Activated T-cell treated with anti-CD3 and anti-CD28 coated beads, Interleukin-2, amount 50 U/mL, for 24 hours (primary cell): ENCODE data around the gene UBR1.
"Not testable (repeated sequence)": the region's sequence is repeated elsewhere in the genome, so short reads cannot be mapped to it uniquely, and the experiment has no call there.

Source experiments
- DNase-seq: peaks from one replicate; pipeline ENCODE4 v3.0.0-alpha.2; 2020
- H3K27ac Mint-ChIP-seq: 2 replicates; pipeline ENCODE4 v1.8.0; 2020; ENCODE audit warnings: mild to moderate bottlenecking, mixed read lengths
- H3K27me3 Mint-ChIP-seq: 2 replicates; pipeline ENCODE4 v1.8.0; 2020; ENCODE audit warnings: mixed read lengths
- H3K36me3 Mint-ChIP-seq: 2 replicates; pipeline ENCODE4 v1.8.0; 2020; ENCODE audit warnings: low read depth, mixed read lengths
- H3K4me1 Mint-ChIP-seq: 2 replicates; pipeline ENCODE4 v1.8.0; 2020; ENCODE audit warnings: low read depth, mixed read lengths
- H3K4me3 Mint-ChIP-seq: 2 replicates; pipeline ENCODE4 v1.8.0; 2020; ENCODE audit warnings: mild to moderate bottlenecking, moderate library complexity, mixed read lengths
- H3K9me3 Mint-ChIP-seq: 2 replicates; pipeline ENCODE4 v1.8.0; 2020; ENCODE audit warnings: mixed read lengths

UBR1 gene

DNA sequence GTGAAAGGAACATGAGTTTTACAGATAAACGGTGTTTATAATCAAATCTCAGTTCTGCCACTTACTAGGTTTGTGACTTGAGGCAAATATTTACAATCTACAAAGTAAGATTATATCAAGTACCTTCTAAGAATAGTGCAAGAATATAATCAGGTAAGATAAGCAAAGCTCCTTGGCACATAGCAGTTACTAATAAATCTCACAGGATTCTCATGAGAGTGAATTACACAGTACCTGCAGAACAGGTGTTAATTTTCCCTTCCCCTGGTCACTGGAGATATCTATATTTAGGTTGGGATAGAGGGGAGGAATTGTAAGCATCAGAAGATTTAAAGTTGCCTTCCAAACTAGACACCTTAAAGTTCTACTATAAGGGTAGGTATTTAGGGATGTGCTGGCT is 53.0 kb downstream of the UBR1 start:
- peaks cover 93% of the 10 kb centered on the region for H3K36me3 Mint-ChIP-seq
- no peak for DNase-seq
- H3K9me3 Mint-ChIP-seq: no peaks in the 10 kb centered on the region
- H3K4me1 Mint-ChIP-seq: peaks cover 2% of the 10 kb centered on the region
- H3K27ac Mint-ChIP-seq: no peak overlapping the region
- H3K27me3 Mint-ChIP-seq: no peaks in the 10 kb centered on the region
- H3K4me3 Mint-ChIP-seq: no peak overlapping the region

DNA sequence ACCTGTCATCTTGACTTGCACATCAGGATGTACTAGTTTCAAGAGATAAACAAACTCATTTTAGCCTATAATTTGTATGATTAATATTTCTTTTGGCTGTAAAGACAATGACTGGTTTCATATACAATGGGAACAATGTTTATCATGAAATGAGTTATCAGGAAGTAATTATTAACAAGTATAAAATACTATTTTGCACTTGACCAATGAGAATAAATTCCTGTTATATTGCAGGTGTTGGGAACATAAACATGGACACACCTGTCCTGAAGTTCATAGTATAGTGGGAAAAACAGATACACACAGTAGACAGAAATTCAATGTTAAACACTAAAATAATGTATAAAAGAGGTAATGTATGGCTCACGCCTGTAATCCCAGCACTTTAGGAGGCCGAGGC is 56.9 kb downstream of the UBR1 start:
- Mint-ChIP-seq H3K27ac (no peak overlapping the region), H3K4me1 (peaks cover 2% of the 10 kb centered on the region), H3K36me3 (peaks cover 91% of the 10 kb centered on the region), H3K9me3 (no peaks in the 10 kb centered on the region), H3K27me3 (no peaks in the 10 kb centered on the region), H3K4me3 (no peak overlapping the region)
- no peak for DNase-seq

DNA sequence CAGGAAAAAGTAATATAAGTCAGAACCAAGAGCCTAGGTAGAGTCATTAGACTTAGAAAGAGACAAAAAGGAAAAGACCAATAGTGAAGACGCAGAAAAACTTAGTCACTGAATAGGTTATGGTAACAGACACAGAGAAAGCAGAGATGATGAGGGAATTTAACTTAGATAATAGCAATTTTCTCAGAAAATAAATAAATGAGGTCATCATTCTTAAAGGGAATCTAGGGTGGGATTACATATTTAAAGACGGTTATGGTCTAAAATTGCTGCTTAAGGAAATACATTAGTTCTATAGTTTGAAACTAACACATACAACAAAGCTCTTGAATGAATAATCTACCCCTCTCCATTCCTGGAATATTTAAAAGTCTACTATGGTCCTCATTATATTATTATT is 59.4 kb downstream of the UBR1 start:
- no peak for DNase-seq
- Mint-ChIP-seq H3K4me1 (peaks cover 2% of the 10 kb centered on the region), H3K9me3 (peaks cover 3% of the 10 kb centered on the region), H3K27me3 (no peaks in the 10 kb centered on the region), H3K36me3 (peaks cover 92% of the 10 kb centered on the region), H3K4me3 (no peak overlapping the region), H3K27ac (no peak overlapping the region)

DNA sequence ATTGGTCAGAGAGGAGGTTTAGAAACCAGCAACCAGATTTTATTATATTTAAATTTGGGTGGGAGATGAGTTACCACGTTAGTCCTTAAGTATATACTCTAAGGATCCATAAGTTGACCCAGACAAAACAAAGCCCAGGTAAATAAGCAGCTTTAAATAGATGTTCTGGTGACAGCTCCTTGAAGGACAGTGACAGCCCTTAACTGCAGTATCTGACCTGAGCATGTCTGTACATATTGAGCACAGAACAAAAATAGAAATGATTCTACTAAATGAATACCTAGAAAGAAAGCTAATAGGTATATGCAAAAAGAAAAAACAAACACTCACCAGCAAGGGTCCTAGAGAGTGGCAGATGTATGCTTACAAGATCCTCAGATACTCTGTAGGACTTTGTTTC is 63.0 kb downstream of the UBR1 start:
- Mint-ChIP-seq H3K27me3 (no peaks in the 10 kb centered on the region), H3K4me1 (peaks cover 1% of the 10 kb centered on the region), H3K4me3 (no peak overlapping the region), H3K27ac (no peak overlapping the region), H3K36me3 (peaks cover 92% of the 10 kb centered on the region), H3K9me3 (peaks cover 3% of the 10 kb centered on the region)
- no peak for DNase-seq

DNA sequence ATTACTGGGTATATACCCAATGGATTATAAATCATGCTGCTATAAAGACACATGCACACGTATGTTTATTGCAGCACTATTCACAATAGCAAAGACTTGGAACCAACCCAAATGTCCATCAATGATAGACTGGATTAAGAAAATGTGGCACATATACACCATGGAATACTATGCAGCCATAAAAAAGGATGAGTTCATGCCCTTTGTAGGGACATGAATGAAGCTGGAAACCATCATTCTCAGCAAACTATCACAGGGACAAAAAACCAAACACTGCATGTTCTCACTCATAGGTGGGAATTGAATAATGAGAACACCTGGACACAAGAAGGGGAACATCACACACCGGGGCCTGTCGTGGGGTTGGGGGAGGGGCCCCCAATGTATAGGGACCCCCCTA is 64.8 kb downstream of the UBR1 start:
- not testable (repeated sequence) for H3K4me1 Mint-ChIP-seq, H3K4me3 Mint-ChIP-seq
- H3K36me3 Mint-ChIP-seq: peaks cover 92% of the 10 kb centered on the region

DNA sequence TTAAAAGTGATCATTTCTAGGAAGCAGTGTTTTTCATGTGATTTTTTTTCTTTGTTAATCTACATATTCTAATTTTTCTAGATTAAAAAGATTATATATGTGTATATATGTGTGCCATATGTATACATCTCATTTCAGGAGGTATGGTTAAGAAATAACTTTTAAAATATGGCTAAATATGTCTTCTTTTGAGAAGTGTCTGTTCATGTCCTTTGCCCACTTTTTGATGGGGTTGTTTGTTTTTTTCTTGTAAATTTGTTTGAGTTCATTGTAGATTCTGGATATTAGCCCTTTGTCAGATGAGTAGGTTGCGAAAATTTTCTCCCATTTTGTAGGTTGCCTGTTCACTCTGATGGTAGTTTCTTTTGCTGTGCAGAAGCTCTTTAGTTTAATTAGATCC is 70.6 kb downstream of the UBR1 start:
- peaks cover 74% of the 10 kb centered on the region for H3K36me3 Mint-ChIP-seq
- not testable (repeated sequence) for H3K9me3 Mint-ChIP-seq, H3K27me3 Mint-ChIP-seq, H3K27ac Mint-ChIP-seq, H3K4me3 Mint-ChIP-seq, H3K4me1 Mint-ChIP-seq, DNase-seq

More for the DNA sequence above, 64.8 kb downstream of the UBR1 start:
- not testable (repeated sequence) for H3K27ac Mint-ChIP-seq, H3K9me3 Mint-ChIP-seq, DNase-seq, H3K27me3 Mint-ChIP-seq

DNA sequence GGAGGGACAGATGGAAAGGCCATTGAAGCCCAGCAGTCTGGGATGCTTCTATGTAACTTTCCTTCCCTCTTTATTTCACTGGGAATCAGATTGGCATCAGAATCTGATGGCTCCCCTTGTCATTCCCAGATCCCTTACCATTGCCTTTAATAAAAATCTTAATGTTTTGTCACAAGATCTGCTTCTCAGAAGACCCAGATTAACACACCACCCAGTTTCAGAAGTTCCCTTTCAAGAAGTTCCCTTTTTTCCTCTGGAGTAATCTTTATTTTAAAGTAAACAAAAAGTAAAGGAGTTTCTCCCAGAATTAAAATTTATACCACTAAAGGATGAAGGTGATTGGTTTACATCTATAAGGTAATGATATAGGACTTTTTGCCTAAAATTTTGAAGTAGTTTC is 76.4 kb downstream of the UBR1 start:
- Mint-ChIP-seq H3K9me3 (no peaks in the 10 kb centered on the region), H3K36me3 (peaks cover 77% of the 10 kb centered on the region)

DNA sequence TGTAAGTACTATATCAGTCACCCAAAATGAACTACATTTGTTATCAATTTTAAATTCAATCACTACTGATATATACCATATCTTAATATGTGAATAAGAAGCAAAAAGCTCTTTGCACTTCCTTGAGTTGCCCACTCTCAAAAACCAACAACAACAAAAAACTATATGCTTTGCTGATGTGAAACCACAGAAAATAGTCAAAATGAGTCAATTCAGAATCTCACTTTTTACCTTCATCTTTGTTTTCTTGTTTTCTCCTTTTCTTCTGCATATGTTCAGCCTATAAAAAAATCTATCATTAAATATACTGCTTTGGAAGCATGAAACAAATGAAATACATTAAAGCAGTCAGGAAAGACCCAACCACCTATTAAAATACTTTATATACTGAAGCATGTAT is 80.7 kb downstream of the UBR1 start:
- no peak for DNase-seq
- Mint-ChIP-seq H3K4me1 (peaks cover 2% of the 10 kb centered on the region), H3K4me3 (no peak overlapping the region), H3K9me3 (no peaks in the 10 kb centered on the region), H3K36me3 (peaks cover 83% of the 10 kb centered on the region), H3K27ac (no peak overlapping the region), H3K27me3 (no peaks in the 10 kb centered on the region)

More for the DNA sequence above, 76.4 kb downstream of the UBR1 start:
- peaks cover 2% of the 10 kb centered on the region for H3K4me1 Mint-ChIP-seq
- no peak overlapping the region for H3K27ac Mint-ChIP-seq
- no peaks in the 10 kb centered on the region for H3K27me3 Mint-ChIP-seq
- H3K4me3 Mint-ChIP-seq: no peak overlapping the region
- no peak for DNase-seq

DNA sequence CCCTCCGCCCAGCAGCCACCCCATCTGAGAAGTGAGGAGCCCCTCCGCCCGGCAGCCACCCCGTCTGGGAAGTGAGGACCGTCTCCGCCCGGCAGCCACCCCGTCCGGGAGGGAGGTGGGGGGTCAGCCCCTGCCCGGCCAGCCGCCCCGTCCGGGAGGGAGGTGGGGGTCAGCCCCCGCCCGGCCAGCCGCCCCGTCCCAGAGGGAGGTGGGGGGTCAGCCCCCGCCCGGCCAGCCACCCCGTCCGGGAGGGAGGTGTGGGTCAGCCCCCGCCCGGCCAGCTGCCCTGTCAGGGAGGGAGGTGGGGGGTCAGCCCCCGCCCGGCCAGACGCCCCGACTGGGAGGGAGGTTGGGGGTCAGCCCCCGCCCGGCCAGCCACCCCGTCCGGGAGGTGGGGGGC is 91.2 kb downstream of the UBR1 start:
- not testable (repeated sequence) for H3K27ac Mint-ChIP-seq, H3K4me3 Mint-ChIP-seq, H3K4me1 Mint-ChIP-seq, H3K27me3 Mint-ChIP-seq, DNase-seq, H3K9me3 Mint-ChIP-seq
- H3K36me3 Mint-ChIP-seq: peaks cover 76% of the 10 kb centered on the region

DNA sequence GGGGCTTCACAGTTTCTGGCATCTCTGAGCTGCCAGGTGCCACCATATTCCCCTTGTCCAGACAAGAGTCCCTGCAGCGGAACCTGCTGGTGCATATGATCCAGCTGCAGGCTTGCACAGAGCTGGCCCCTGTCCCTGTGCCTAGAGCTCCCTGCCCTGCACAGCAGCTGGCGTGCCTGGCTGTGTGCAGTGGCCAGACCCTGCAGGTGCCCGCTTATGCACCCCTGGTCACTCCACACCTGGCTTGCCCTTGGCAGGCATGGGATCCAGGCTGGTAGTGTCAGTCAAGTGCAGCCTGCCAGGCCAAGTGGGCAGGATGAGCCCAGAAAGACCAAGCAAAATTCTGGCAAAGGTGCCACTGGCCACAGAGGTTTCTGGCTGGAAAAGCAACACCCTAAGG is 96.6 kb downstream of the UBR1 start:
- Mint-ChIP-seq H3K4me1 (no peaks in the 10 kb centered on the region), H3K36me3 (peaks cover 83% of the 10 kb centered on the region), H3K9me3 (no peaks in the 10 kb centered on the region), H3K27ac (no peak overlapping the region), H3K27me3 (no peaks in the 10 kb centered on the region), H3K4me3 (no peak overlapping the region)
- no peak for DNase-seq

DNA sequence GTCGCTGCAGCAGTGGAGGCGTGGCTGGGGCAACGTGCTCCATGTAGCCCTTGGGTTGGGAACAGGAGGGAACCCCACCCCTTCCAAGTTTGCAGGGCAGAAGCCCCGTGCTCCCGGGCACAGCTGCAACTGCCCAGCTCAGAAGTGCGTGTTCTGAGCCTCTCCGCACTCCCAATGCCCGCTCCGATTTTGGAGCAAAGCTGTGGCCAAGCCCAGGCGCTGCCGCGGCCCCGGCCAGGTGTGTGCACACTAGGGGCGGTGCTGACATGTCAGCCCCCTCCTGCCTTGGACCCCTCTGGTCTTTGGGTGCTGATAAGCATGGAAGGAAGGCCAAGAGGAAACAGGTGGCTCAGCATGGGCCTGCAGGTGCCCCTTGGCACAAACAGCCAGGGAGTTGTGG is 97.7 kb downstream of the UBR1 start:
- Mint-ChIP-seq H3K27me3 (no peaks in the 10 kb centered on the region), H3K9me3 (no peaks in the 10 kb centered on the region), H3K27ac (no peak overlapping the region), H3K4me3 (no peak overlapping the region), H3K4me1 (no peaks in the 10 kb centered on the region), H3K36me3 (peaks cover 82% of the 10 kb centered on the region)
- no peak for DNase-seq

DNA sequence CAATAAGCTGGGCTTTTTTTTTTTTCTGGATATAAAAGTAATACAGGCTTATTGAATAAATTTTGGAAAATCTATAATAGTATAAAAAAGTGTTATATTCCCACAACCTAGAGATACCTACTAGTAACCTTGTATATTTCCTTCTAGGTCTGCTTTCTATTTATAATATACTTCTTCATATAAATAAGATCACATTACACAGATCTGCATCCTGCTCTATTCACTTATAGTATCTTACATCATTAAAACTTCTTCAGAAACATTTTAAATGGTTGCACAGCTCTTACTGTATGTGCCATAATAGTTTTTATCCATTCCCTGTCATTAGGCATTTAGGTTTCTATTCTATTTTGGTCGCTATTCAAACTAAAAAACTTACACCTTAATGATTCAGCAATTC is 98.3 kb downstream of the UBR1 start:
- Mint-ChIP-seq H3K27me3 (no peaks in the 10 kb centered on the region), H3K36me3 (peaks cover 81% of the 10 kb centered on the region), H3K27ac (no peak overlapping the region), H3K9me3 (no peaks in the 10 kb centered on the region), H3K4me3 (no peak overlapping the region), H3K4me1 (no peaks in the 10 kb centered on the region)
- DNase-seq: no peak

DNA sequence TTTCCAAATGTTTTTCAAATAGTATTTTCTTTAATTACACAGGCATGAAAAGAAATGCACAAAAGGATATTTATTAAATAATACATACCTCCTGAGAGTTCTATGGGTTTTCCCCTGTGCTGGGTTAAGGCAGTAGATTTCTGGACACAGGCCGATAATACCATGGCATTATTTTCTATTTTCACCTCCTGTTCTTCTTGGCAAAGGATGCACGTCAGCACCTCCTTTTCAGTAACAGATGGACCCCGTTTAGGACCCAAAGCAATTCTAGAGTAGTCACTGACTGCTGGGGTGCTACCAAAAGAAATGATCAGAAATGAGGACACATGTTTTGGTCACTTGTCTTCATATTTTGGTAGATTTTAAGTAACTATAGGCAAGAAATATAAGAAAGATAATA is 98.8 kb downstream of the UBR1 start:
- Mint-ChIP-seq H3K4me3 (no peak overlapping the region), H3K36me3 (peaks cover 80% of the 10 kb centered on the region), H3K4me1 (no peaks in the 10 kb centered on the region), H3K27ac (no peak overlapping the region), H3K9me3 (no peaks in the 10 kb centered on the region), H3K27me3 (no peaks in the 10 kb centered on the region)
- DNase-seq: no peak

DNA sequence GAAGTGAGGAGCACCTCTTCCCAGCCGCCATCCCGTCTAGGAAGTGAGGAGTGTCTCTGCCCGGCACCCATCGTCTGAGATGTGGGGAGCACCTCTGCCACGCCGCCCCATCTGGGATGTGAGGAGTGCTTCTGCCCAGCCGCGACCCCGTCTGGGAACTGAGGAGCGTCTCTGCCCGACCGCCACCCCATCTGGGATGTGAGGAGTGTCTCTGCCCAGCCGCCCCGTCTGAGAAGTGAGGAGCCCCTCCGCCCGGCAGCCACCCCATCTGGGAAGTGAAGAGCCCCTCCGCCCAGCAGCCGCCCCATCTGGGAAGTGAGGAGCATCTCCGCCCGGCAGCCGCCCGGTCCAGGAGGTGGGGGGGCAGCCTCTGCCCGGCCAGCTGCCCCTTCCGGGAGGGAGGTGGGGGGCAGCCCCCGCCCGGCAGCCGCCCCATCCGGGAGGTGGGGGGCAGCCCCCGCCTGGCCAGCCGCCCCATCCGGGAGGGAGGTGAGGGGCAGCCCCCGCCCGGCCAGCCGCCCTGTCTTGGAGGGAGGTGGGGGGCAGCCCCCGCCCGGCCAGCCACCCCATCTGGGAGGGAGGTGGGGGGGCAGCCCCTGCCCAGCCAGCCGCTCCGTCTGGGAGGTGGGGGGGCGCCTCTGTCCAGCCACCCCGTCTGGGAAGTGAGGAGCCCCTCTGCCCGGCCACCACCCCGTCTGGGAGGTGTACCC is 100.8 kb downstream of the UBR1 start:
- not testable (repeated sequence) for H3K4me3 Mint-ChIP-seq, H3K9me3 Mint-ChIP-seq, H3K4me1 Mint-ChIP-seq, DNase-seq, H3K27me3 Mint-ChIP-seq, H3K27ac Mint-ChIP-seq
- H3K36me3 Mint-ChIP-seq: peaks cover 66% of the 10 kb centered on the region

DNA sequence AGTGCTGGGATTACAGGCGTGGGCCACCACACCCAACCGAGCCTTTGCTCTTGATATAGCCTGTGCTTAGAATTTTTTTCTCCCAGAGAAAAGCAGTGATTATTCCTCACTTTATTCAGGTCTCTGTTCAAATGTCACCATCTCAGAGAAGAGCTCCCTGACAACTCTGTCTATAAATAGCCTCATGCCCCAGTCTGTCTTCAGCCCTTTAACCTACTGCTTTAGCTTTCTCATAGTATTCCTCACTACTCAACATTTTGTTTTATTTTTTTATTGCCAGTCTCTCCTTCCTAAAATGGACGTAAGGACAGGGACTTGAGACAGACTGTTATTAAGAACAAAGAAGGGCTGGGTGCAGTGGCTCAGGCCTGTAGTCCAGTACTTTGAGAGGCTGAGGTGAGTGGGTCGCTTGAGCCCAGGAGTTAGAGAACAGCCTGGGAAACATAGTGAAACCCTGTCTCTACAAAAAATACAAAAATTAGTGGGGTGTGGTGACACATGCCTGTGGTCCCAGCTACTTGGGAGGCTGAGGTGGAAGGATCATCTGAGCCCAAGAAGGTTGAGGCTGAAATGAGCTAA is 106.5 kb downstream of the UBR1 start:
- H3K4me3 Mint-ChIP-seq: no peak overlapping the region
- no peak for DNase-seq
- H3K9me3 Mint-ChIP-seq: no peaks in the 10 kb centered on the region
- no peak overlapping the region for H3K27ac Mint-ChIP-seq
- H3K36me3 Mint-ChIP-seq: peaks cover 68% of the 10 kb centered on the region
- H3K27me3 Mint-ChIP-seq: no peaks in the 10 kb centered on the region
- no peaks in the 10 kb centered on the region for H3K4me1 Mint-ChIP-seq

DNA sequence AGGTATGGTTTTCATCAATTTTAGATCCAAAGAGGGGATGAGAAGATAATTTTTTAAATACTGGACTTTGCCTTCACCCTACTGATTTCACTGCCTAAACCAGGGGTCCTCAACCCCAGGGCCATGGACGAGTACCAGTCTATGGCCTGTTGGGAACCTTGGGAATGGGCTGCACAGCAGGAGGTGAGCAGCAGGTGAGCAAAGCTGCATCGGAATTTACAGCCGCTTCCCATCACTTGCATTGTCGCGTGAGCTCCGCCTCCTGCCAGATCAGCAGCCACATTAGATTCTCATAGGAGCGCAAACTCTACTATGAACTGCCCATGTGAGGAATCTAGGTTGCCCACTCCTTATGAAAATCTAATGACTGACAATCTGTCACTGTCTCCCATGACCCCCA is 109.0 kb downstream of the UBR1 start:
- no peak overlapping the region for H3K27ac Mint-ChIP-seq
- no peaks in the 10 kb centered on the region for H3K27me3 Mint-ChIP-seq
- H3K9me3 Mint-ChIP-seq: no peaks in the 10 kb centered on the region
- no peaks in the 10 kb centered on the region for H3K4me1 Mint-ChIP-seq
- no peak for DNase-seq
- peaks cover 71% of the 10 kb centered on the region for H3K36me3 Mint-ChIP-seq
- H3K4me3 Mint-ChIP-seq: no peak overlapping the region
